Peyer's patch (tissue), 4 donors: Measurements from ENCODE around the gene URAD. TPM values are rescaled to one million over a fixed set of nuclear protein-coding genes. Genes with fewer than 3 reads are reported as not detected.

Source experiments
- DNase-seq, 3 donors: peaks; one replicate each; pipeline ENCODE4 v3.0.0-alpha.2; 2017 to 2019
- H3K27ac ChIP-seq, 4 donors: fragments of 200-600 bp; sonication (generic); one replicate each; pipeline ENCODE4 v1.5.1; 2016 to 2019
- H3K27me3 ChIP-seq, 2 donors: fragments of 200-600 bp; sonication (generic); one replicate each; pipeline ENCODE4 v1.5.1; 2019
- H3K36me3 ChIP-seq, 3 donors: fragments of 200-600 bp; sonication (generic); one replicate each; pipeline ENCODE4 v1.5.1; 2016 to 2019
- H3K4me1 ChIP-seq, 4 donors: fragments of 200-600 bp; sonication (generic); one replicate each; pipeline ENCODE4 v1.5.1; 2016 to 2019
- H3K4me3 ChIP-seq, 4 donors: fragments of 200-600 bp; sonication (generic); 1 replicate in 3 of 4; 2 replicates in 1 of 4; pipeline ENCODE4 v1.5.1; 2016 to 2019; ENCODE audit warnings: mild to moderate bottlenecking in 1 of 4
- H3K9me3 ChIP-seq, 4 donors: fragments of 200-600 bp; sonication (generic); one replicate each; pipeline ENCODE4 v1.5.1; 2016 to 2019; ENCODE audit warnings: mild to moderate bottlenecking in 1 of 4
- POLR2A ChIP-seq, 2 donors: fragments of 450-650 bp; IDR thresholded peaks; one replicate each; pipeline ENCODE4 v1.5.1; 2017; ENCODE audit warnings: antibody characterized with exemption in 2 of 2, mild to moderate bottlenecking in 2 of 2, moderate library complexity in 2 of 2
- total RNA-seq, 4 donors: library from RNA; depleted of rRNA; stranded (reverse); fragments of >200 nt; gene quantifications; one replicate each; pipeline ENCODE4 v1.1.0, GENCODE V29; 2016
- TF ChIP-seq, protein P1 (sequence below), 6 experiments: fragments of 450-650 bp in 4 of 6; fragments of 200-600 bp in 2 of 6; sonication (generic) in 1 of 6; IDR thresholded peaks; one replicate each; pipeline ENCODE4 v1.5.1; 2017 to 2019; ENCODE audit warnings: antibody characterized with exemption in 6 of 6, mild to moderate bottlenecking in 3 of 6, moderate library complexity in 1 of 6

The URAD gene
- total RNA-seq, 4 donors from 2014 or later = 38.0 to 144 (median 99.0) TPM

DNA sequence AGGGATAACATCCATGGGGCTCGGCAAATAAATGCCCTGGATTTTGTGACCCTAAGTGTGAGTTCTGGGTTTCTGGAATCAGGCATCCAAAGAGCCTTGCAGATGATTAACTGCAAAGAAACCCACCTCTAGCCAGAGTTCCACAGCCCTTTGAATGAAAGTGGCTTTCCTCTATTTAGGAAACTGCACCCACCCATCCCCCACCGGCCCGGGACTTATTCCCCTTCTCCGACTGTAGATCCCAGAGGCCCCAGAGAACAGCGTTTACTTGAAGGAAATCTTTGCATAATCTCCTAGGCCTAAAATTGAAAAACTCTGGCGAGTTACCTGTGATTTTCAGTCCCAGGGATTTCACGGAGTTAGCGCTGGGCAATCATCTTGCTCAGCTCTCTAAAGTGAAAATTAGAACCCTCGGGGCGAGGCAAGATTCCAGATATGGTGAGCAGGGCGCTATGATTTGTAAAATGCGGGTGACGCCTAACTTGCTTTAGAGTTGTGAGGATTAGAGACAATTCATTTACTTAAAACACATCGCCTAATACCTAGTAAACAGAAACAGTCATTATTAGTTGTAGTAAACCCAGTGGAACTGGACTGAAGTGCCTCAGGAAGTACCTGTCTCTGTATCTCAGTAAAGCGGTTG lies 9.4 kb downstream of the URAD start:
- peaks cover 0 to 24% (median 11%) of the 10 kb centered on the region in 4 donors for H3K4me1 ChIP-seq
- no peaks in the 10 kb centered on the region for H3K27me3 ChIP-seq
- DNase-seq = peak in 1 of 3 donors; percentile 46
- H3K9me3 ChIP-seq = no peaks in the 10 kb centered on the region
- H3K4me3 ChIP-seq = peak overlapping the region in 3 of 4 donors; percentile 28 to 72 (median 60)
- H3K27ac ChIP-seq = peak overlapping the region in 3 of 4 donors; percentile 75 to 98 (median 93)
- no peak for TF ChIP-seq POLR2A (IDR thresholded peaks at IDR 0.05)
- TF ChIP-seq, protein P1, sequence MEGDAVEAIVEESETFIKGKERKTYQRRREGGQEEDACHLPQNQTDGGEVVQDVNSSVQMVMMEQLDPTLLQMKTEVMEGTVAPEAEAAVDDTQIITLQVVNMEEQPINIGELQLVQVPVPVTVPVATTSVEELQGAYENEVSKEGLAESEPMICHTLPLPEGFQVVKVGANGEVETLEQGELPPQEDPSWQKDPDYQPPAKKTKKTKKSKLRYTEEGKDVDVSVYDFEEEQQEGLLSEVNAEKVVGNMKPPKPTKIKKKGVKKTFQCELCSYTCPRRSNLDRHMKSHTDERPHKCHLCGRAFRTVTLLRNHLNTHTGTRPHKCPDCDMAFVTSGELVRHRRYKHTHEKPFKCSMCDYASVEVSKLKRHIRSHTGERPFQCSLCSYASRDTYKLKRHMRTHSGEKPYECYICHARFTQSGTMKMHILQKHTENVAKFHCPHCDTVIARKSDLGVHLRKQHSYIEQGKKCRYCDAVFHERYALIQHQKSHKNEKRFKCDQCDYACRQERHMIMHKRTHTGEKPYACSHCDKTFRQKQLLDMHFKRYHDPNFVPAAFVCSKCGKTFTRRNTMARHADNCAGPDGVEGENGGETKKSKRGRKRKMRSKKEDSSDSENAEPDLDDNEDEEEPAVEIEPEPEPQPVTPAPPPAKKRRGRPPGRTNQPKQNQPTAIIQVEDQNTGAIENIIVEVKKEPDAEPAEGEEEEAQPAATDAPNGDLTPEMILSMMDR (IDR thresholded peaks at IDR 0.05) = no peak
- no peaks in the 10 kb centered on the region for H3K36me3 ChIP-seq

DNA sequence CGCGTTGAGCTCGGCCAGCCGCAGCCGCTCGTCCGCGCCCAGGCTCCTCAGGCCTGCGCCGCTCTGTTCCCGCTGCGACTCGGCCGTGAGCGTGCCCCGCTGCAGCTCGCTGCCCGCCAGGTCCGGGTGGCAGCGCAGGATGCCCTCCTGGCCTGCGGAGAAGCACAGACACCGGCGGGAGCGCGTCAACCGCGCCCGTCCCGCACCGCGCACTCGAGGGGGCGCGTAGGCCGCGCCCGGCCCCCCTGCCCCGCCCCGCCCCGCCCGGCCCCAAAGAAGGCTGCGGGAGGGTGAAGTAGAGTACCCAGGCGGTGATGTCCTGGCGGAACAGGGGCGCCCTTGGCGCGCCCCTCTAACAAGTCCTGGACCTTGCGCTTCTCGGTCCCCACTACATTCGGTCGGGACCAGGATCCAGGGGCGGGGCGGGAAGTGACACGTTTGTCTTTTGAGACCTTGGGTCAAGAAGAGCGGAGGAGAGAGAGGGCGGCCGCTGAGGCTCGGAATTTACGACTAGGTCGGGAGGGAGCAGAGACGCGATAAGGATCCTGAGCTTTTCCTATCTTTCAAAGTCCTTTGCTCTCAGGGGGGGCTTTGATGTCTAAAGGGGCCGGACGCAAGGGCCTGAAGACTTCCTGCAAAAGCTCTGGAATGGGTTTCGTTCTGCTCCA lies 10.1 kb downstream of the URAD start:
- H3K36me3 ChIP-seq = no peaks in the 10 kb centered on the region
- H3K9me3 ChIP-seq = no peaks in the 10 kb centered on the region
- peak in 2 of 3 donors; percentile 87 to 89 for DNase-seq
- H3K27me3 ChIP-seq = no peaks in the 10 kb centered on the region
- peak; percentile 21 to 82 for TF ChIP-seq POLR2A (IDR thresholded peaks at IDR 0.05)
- TF ChIP-seq, protein P1 (IDR thresholded peaks at IDR 0.05) = no peak
- H3K27ac ChIP-seq = peak overlapping the region in 3 of 4 donors; percentile 75 to 98 (median 93)
- H3K4me1 ChIP-seq = peaks cover 0 to 31% (median 11%) of the 10 kb centered on the region in 4 donors
- H3K4me3 ChIP-seq = peak overlapping the region in 3 of 4 donors; percentile 35 to 72 (median 60)

DNA sequence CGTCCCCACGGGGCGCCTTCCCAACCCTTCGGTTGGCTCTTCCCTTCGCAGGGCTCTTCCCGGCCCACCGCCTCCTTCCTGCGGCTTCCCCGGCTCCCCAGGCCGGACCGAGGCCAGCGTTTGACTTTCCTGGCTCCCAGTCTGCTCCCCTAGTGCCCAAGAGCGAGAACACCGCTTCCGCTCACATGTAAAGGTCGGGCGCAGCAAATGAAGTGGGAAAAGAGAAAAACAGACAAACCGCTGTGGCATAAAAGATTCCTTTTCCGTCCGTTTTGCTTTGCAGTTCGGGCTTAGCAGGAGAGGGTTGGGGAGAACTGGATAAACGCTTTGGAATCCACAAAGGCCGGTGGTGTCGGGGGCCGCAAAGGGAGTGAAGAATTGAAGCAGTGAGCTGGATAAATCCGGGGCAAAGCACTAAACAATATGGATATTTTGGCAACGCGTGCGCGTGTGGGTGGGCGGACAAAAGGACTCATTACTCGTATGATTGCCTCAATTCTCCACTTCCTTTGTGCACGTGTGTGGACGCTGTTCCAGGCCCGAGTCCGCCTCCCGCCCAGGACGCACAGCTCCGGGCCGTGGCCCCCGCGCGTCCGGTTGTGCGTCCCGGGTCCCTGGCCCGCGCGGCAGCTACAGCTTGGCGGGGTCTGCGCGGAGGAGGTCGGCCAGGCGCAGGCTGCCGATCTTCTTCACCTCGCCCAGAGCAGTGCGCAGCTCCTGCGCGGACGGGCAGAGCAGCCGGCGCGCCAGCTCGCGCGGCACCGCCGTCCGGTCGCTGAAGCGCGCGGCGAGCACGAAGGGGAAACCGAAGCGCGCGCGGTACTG lies 10.8 kb downstream of the URAD start:
- TF ChIP-seq, protein P1 (IDR thresholded peaks at IDR 0.05) = no peak
- TF ChIP-seq POLR2A (IDR thresholded peaks at IDR 0.05) = no peak
- Histone ChIP-seq H3K9me3 (no peaks in the 10 kb centered on the region), H3K27me3 (no peaks in the 10 kb centered on the region), H3K36me3 (no peaks in the 10 kb centered on the region), H3K27ac (peak overlapping the region in 3 of 4 donors; percentile 75 to 98 (median 93)), H3K4me1 (peaks cover 0 to 39% (median 11%) of the 10 kb centered on the region in 4 donors), H3K4me3 (peak overlapping the region in 3 of 4 donors; percentile 35 to 72 (median 60))
- peak in 2 of 3 donors; percentile 46 to 63 for DNase-seq

DNA sequence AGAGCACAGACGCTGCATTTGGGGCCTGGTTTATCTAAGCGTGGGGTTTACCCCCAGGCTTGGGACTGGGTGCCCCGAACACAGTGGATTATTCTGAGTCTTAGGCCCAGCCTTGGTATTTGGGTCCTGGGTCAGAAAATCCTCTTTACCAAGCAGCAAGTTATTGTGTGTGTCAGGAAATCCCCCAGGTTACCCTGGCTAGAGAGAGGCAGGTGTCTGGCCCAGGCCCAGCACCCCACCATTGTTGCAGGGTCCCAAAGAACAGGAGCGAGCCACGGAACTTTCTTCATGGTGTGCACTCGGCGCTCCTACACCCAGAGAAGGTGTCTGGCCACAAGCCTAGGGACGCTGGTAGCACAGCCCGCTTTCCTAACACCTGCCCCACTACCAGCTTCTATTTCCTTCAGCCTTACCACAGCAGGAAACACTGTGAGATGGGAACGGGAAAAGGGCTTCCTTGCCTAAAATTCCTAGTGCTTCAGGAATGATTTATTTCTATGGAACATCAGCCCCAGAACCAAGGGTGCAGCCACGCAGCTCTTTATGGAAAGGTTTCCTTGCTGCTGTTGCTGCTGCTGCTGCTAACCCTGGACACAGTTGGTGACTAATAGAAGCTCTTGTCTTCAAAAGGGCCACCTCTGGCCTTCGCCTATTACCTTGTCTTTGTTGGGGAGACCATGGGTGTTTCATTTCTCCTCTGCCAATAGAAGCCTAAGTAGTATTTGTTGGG lies 12.0 kb downstream of the URAD start:
- no peak for TF ChIP-seq POLR2A (IDR thresholded peaks at IDR 0.05)
- TF ChIP-seq, protein P1 (IDR thresholded peaks at IDR 0.05) = no peak
- peaks cover 0 to 49% (median 11%) of the 10 kb centered on the region in 4 donors for H3K4me1 ChIP-seq
- peak in 2 of 3 donors; percentile 57 to 60 for DNase-seq
- H3K4me3 ChIP-seq = peak overlapping the region in 3 of 4 donors; percentile 35 to 72 (median 60)
- H3K36me3 ChIP-seq = no peaks in the 10 kb centered on the region
- H3K9me3 ChIP-seq = no peaks in the 10 kb centered on the region
- H3K27me3 ChIP-seq = no peaks in the 10 kb centered on the region
- H3K27ac ChIP-seq = peak overlapping the region in 3 of 4 donors; percentile 75 to 98 (median 93)
